GM21723 (cell line): Measurements from ENCODE around the gene LASP1NB.
A peak's percentile ranks its signal among the peaks of the same experiment; 100 is the strongest.
"Not testable (repeated sequence)": the region's sequence is repeated elsewhere in the genome, so short reads cannot be mapped to it uniquely, and the experiment has no call there.

Source experiments
- ATAC-seq: cut with Tn5 transposase; IDR thresholded peaks from one replicate; pipeline ENCODE4 v1.9.1; 2021; ENCODE audit warnings: mild to moderate bottlenecking, moderate library complexity; ENCODE audit not compliant: unreplicated experiment

The LASP1NB gene

DNA sequence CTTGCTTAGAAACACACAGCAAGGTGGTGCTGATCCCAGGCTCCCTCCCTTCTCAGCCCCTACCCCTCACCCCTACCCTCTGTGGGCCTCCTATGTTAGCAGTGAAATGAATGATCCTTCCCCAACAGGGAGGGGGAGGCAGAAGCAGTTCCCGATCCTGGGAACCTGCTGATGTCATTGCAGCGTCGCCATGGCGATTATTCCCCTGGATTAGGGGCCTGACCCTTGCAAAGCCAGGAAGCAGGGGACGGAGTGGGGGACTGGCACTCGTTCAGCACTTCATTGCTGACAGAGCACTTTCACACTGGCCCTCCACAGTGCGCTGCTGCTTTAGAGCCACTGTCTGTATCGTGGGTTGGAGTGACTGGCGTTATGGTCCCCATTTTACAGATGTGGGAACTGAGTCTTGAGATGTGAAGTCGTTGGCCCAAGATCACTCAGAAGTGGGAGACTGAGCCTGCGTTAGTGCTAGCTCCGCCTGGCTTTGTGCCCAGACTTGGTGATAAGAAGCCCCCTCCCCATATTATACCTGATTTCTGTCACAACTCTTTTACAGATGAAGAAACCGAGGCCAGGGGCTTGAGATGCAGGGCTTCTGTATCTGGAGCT lies 29.0 kb upstream of the LASP1NB start:
- no peak for ATAC-seq

GRCh38 chr17:38897176-38897575 lies 28.2 kb upstream of the LASP1NB start:
- no peak for ATAC-seq

GRCh38 chr17:38897671-38898290 lies 27.6 kb upstream of the LASP1NB start:
- ATAC-seq: no peak

DNA sequence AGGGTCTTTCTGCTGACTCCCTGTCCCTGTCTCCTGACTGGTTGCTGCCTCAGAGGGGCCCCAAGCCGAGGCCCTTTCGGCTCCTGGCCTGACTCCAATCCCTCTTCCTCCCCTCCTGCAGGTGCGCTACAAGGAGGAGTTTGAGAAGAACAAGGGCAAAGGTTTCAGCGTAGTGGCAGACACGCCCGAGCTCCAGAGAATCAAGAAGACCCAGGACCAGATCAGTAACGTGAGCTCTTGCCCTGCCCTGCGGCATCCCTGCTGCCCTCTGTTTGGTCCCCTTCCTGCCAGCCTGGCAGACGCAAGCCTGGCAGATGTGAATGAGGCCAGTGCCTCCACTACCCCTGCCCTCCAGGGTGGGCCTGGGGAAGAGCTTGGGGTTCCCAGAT lies 27.1 kb upstream of the LASP1NB start:
- peak; percentile 14 for ATAC-seq

DNA sequence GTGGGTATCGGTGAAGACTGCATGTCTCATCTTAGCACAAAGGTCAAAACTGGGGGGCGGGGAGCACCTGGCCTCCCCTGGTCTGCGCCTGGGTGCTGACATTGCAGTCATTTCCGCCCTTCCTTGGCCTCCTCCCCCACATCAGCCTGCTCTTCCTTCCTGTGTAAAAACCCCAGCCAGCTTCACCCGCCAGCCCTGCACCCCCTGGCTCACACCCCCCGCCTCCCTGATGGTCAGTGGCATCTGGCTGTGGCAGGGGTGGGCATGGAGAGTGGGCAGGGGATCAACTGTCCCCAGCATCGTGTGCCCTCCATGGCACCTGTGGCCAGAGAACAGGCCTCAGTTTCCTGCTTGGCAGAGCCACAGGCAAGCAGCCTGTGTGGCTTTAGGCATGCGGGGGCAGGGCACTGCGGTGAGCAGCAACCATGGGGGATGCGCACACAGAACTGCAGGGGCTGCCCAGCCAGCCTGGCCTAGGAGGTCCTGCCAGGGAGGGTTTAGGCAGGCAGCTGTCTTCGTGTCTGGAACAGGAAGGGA lies 26.5 kb upstream of the LASP1NB start:
- peak; percentile 78 for ATAC-seq

DNA sequence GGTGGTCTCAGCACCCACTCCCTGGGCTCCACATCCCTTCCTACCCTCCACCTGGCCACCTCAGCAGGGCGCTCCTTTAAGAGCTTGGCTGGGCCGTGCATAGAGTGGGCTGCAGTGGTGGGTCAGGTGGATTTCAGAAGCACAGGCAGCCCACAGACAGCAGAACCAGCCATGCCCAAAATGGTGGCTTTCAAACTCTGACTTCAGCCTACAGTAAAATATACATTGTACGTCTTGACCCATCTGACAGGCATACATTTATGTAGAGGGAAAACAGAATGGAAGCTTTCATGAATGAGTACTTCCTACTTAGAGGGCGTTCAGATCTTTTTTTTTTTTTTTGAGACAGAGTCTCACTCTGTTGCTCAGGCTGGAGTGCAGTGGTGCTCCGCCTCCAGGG lies 26.0 kb upstream of the LASP1NB start:
- ATAC-seq: peak; percentile 12

- ATAC-seq: no peak
Observed at GRCh38 chr17:38900978-38901656, 24.3 kb upstream of the LASP1NB start.

DNA sequence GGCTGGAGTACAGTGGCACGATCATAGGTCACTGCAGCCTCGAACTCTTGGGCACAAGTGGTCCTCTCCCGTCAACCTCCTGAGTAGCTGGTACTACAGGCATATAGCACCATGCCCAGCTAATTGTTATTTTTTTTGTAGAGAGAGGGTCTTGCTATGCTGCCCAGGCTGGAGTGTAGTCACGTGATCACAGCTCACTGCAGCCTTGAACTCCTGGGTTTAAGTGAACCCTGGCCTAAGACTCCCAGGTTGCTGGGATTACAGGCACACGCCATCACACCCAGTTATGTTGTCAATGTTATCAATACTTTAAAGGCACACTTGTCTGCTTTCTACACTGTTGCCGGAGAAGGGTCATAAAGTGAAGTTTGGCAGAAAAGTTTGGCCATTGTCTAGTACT lies 22.0 kb upstream of the LASP1NB start:
- no peak for ATAC-seq

- ATAC-seq: no peak
Observed at GRCh38 chr17:38904892-38905291, 20.5 kb upstream of the LASP1NB start.

DNA sequence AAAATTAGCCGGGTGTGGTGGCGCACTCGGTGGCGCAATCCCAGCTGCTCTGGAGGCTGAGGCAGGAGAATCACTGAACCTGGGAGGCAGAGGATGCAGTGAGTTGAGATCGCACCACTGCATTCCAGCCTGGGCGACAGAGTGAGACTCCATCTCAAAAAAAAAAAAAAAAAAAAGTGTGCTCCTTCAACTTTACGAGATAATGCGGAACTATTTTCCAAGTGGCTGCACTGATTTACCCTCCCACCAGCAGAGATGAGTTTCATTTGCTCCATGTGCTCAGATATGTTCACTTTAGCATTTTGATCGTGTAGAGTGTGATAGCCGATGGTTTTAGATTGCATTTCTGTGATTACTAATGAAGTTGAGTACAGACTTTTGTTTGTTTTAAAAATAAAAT lies 20.0 kb upstream of the LASP1NB start:
- no peak for ATAC-seq

- ATAC-seq: no peak
Observed at GRCh38 chr17:38906460-38907228, 18.8 kb upstream of the LASP1NB start.

DNA sequence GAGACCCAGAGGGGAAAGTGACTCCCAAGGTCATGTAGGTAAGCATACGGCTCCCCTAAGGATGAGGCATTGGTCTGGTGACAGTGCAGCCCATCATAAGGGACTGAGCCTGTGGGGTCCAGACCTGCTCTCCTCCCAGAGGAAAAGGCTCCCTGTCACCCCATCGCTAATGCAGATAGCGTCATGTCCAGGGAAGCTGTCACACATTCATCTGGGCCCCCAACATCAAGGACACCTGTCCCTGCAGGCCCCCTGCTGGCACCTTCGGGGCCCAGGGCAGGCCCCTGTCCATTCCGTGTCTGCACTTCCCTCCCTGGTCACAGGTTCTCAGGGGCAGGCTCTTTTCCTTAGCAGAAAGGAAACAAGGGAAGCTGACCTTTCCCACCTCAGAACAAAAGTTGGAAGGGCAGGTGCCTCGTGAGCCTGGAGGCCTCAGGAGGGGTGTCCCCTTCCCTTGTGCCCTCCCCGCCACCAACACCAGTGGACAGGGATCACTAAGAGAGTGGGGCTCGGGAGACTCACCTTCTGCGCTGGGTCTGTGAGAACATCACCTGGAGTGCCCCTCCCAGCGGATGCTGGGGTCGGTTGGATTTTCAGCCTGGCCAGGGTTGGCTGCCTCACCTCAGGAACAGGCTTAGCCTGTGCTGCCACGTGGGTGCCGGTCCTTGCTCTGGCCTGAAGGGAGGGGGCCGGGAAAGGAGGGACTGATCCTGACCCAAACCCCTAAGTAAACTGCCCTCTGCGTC lies 17.3 kb upstream of the LASP1NB start:
- ATAC-seq: no peak

DNA sequence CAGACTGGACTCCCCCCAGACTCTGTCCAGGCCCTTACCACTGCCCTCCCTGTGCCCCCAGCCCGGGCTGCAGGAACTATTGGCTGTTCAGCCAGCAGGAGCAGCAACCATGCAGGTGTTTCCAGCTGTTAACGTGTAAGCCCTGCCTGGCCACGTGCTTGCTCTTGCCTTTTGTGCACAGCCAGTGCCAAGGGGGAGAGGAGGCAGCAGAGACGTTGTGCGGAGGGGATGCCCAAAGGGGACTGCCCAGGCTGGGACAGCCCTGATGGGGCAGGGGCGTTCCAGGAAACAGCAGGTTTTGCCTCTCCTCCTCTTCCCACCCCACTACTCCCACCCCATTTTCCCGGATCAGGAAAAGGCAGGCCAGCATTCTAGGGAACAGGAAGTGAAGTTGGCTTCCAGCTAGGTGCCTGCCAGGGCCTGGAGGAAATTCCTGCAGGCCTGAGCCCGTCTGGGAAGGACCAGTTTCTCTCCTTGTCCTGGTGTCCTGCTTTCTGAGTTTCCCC lies 16.7 kb upstream of the LASP1NB start:
- ATAC-seq: no peak

DNA sequence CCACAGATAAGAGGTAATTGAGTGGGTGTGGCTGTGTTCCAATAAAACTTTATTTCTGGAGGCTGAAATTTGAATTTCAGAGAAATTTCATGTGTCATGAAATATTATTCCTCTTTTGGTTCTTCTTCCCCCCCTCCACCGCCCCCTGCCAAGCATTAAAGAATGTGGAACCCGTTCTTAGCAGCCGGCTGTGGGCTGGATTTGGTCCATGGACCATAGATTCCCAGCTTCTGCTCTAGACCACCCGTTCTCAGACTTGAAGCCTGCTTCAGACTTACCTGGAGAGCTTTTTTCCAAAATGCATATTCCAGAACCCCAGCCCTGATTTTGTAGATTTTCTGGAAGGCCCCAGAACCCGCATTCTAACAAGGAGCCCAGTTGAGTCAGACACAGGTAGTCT lies 15.1 kb upstream of the LASP1NB start:
- ATAC-seq: no peak

DNA sequence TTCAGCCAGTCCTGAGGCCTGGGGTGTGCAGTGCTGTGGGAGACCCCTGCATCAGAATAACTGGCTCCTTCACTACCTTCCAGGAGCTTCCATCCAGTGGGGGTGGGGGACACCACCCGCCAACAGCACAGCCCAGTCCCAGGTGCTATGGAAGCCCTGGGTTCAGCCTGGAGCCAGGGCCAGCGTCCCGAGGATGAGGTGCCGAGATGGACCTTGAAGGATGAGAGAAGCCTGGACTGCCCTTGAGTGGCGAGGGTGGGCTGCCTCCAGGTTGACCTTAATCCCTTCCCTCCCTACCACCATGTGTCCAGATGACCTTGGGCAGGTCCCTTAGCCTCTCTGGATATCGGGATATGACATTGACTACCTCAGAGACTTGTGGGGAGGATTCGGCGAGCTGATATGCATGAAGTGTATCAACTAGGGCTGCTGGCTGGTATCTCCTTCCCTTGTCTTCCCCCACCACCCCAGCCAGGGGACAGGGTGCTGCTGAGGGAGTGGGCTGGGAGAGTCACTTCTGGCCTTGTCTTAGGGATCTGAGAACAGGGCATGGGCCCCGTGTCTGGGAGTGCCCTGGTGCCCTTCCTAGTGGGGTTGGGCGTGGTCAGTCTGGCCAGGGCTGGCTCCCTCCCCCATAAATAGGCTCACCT lies 14.2 kb upstream of the LASP1NB start:
- ATAC-seq: no peak

GRCh38 chr17:38911731-38912081 lies 13.7 kb upstream of the LASP1NB start:
- ATAC-seq: not testable (repeated sequence)

DNA sequence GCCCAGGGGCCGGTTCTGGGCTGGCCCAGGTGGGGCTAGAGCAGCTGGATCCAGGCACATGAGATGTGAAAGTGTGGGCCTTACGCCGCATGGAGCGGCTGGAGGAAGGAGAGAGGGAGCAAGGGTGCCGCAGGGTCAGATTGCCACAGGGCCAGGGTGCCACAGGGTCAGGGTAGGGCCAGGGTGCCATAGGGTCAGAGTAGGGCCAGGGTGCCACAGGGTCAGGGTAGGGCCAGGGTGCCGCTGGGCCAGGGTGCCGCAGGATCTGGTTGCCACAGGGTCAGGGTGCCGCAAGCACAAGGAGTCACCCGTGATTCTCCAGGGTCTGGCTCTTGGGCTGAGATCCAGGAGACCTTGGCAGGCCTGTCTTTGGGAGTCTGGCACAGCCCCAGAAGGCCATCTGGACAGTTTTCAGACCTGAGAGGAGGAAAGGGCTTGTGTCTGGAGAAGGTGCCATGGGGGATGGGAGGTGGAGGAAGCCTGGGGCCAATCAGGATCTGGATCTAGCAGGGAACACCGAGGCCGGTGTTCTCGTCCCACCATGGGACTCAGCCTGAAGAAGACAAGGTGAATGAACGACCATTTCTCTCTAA lies 13.1 kb upstream of the LASP1NB start:
- ATAC-seq: no peak

DNA sequence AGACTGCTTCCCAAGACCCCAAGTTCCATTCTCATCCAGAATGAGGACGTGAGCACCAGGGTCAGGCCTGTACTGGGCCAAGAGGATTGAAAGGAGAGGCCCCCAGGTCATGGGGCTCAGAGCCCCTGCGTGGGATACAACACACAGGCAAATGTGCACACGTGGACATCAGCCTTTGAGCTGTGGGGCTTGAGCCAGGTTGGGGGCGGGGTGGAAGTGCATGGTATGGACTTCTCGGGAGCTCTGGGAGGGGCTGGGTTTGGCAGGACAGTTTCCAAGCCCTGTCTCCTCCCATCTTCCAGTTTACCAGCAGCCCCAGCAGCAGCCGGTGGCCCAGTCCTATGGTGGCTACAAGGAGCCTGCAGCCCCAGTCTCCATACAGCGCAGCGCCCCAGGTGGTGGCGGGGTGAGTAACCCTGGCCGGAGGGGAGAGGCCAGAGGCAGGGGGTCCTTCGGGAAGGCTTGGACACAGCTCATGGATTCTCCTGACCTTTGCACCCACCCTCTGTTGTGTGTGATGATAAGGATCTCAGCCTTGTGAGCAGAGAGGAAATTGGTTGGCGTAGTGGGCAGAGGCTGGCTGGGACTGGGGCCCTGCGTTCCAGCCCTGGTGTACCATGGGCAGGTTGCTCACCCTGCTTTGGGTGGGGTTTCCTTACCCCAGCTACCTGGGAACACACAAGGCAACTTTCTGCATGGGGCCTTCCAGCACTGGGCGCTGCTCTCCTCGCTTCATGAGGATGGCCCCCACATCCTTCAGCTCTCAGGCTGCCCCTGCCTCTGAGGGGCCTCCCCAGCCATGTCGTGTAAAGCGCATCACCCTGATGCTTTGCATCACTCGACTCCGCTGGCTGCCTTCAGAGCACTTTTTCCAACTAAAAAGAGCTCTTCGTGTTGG lies 10.4 kb upstream of the LASP1NB start:
- no peak for ATAC-seq

DNA sequence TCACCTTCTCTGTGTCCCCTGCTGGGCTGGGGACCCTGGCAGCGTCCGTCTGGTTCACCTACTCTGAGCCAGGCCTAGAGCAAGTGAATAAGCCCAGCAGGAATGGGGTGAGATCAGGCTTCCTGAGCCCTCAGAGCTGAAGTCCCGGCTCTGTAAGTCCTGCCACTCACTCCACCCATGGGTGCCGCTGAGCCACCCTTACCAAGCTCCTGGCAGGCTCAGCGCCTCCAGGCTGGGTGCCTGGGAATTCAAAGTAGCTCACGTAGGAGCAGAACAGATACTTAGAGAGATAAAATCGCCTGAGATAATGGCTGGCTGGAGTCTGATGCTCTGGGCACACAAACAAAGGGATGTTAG lies 9.8 kb upstream of the LASP1NB start:
- ATAC-seq: no peak
